ENCODE data around the gene WDR6.
"Not testable (repeated sequence)": the region's sequence is repeated elsewhere in the genome, so short reads cannot be mapped to it uniquely, and the experiment has no call there.

Gene WDR6

DNA sequence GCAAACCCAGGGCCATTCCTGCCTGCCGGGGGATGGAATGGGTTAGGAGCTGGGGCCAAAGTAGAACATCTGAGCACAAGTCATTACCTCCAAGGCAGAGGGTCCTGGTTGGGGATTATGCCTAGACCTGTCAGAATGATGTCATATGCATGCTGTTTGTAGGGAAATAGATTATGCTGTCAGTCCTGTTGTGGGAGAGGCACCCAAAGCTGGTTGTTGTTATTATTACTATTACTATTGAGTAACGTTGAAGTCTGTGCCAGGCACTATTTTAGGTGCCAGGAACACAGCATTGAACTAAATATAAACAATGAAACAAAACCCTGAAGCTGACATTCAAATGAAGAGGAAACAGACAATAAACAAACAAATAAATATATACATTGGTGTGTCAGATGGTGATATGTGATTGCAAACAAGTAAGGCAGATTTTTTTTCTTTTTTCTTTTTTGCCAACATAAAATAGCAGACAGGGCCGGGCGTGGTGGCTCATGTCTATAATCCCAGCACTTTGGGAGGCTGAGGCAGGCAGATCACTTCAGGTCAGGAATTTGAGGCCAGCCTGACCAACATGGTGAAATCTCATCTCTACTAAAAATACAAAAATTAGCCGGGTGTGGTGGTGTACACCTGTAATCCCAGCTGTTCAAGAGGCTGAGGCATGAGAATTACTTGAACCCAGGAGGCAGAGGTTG lies 15.2 kb upstream of the WDR6 start:
- DNase-seq (ENCODE audit: low read depth in 2 of 2): no peak

DNA sequence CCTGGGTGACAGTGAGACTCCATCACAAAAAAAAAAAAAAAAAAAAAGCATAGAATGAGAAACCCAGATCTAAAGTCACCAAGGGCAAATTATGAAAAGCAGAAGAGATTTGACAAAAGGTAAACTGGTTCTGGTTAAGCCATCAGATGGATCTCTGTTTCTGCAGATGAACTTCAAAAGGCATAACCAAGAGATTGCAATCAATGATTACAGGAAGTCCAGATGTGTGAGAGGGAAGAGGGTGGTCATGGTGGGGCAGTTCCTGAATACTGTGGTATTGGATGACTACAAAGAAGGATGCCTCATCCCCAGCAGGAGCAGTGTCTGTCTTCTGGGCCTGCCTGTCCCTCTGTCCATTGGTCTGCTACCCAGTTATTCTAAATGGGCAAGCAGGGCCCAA lies 13.4 kb upstream of the WDR6 start:
- DNase-seq (ENCODE audit: low read depth in 2 of 2): no peak

DNA sequence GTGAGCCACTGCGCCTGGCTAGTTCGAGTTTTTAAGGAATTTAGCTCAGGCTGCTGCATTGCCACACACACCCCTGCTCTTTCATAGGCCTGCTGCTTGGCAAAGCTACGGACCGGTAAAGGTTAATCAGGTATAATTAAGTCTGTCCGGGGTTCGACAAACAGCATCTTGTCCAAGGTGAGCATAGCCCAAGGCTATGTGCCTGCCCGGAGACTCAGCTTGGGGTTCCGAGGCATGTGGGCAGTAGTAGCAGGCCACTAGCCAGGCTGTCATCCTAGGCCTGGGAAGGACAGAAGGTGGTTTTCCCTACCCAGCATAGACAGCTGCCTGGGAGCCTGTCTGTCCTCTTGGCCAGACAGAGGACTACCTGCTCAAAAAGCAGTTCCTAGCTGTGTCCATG lies 10.6 kb upstream of the WDR6 start:
- no peak for DNase-seq (ENCODE audit: low read depth in 2 of 2)

DNA sequence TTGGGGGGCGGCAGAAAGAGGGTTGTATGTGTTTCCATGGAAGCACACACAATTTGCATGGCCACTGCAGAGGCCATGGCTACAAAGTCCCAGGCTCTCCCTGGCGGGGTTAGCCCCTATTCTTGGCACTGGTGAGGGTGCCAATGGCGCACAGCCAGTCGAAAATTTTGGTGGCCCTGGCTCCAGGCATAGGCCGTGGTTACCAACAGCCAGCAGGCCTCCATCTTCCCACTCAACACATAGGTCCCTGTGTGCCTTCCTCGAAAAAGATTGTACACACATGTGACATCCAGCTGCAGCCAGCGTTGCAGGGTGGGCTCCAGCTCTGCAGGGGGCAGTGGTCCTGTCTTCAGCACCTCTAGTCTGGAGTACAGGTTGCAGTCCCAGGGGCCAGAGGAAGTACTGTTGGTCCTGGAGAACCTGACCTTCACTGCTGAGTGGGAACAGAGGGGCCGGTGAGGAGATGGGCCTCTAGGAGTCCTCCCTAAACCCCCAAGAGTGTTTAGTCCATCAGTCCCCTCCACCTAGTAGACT lies 10.0 kb upstream of the WDR6 start:
- DNase-seq (ENCODE audit: low read depth in 2 of 2): no peak

DNA sequence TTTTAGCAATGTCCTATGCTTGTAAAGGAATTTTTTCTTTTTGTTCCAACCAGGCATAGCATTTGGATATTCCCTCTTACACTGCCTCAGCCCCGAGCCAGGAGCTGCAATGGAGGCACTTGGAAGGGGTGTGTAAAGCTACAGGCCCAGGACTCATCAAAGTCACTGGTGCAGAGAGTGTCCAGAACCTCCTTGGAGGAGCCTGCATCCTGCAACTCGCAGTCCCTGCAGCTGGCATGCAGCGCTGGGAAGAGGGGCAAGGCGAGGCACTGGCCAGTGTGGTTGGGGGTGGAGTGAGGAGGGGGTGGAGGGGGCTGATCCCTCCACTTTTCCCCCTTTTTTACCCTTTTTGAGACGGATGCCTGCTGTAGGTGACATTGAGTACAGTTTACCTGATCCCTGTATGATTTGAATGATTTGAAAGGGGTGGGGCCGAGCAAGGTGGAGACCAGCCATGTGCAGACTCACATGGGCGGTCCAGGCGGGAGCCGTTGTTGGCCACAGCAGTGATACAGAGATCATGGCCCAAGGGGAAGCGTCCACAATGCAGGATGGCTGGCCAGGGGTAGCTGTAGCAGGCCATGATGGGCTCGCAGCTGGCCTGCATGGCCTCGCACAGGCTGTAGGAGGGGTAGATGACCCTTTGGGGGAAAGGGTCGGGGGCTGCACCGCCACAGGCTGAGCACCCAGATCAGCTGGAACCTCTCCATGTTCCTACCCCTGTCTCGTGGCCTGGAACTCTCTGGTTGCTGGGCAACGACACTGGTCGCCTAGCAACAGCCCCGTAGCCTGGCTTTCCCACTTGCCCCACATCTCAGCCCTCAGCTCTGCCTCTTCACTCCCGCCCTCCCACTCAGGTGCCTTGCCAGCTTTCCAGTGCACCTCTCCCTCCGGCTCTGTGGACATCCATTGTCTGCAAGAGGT lies 9.2 kb upstream of the WDR6 start:
- no peak for DNase-seq (ENCODE audit: low read depth in 2 of 2)

DNA sequence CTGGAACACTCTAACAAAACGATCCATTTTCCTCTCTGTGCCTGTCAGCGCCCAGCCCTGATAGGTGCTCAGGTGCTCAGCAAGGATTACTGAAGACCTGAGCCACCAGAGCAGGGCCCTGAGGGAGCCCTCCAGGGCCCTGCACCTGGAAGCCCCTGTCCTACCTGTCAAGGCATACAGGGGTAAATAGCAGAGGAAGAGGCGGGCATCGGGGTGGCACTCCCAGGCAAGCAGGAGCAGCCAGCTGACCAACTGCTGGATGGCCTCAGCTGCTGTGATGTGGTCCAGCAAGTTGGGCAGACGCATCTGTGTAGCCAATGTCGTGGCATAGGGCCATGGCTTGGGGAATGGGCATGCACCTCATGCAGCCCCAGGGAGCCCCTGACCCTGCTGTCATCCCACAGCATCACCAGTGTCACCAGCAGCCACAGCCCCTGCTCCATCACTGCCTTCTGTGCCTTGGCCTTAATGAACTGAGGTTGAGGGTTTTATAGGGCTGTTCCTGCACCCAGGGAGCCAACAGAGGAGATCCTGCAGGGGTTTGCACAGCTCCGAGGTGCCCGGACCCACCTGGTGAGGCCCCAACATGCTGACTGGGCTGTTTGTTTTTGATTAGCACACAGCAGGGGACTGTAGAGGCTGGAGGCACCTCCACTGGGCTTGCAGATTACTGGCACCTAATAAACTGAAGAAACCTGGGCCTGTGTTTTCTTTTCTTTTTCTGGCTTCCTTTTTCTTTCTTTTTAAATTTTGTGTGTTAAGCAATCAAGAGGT lies 7.9 kb upstream of the WDR6 start:
- DNase-seq (ENCODE audit: low read depth in 2 of 2): no peak

DNA sequence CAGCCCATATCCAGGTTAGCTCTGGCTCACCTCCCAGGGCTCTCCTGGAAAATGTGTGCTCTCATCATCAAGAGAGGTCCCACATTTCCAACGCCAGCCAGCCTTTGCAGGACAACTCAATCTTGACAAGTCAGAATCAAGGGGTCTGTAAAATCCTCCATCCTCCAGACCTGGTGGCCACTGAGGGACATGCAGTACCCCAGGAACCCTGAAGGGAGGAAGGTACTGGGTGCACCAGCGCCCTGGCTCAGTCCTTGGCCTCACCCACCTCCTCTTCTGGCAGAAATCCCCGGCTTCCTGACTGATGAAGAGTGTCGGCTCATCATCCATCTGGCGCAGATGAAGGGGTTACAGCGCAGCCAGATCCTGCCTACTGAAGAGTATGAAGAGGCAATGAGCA lies 6.0 kb upstream of the WDR6 start:
- no peak for DNase-seq (ENCODE audit: low read depth in 2 of 2)

DNA sequence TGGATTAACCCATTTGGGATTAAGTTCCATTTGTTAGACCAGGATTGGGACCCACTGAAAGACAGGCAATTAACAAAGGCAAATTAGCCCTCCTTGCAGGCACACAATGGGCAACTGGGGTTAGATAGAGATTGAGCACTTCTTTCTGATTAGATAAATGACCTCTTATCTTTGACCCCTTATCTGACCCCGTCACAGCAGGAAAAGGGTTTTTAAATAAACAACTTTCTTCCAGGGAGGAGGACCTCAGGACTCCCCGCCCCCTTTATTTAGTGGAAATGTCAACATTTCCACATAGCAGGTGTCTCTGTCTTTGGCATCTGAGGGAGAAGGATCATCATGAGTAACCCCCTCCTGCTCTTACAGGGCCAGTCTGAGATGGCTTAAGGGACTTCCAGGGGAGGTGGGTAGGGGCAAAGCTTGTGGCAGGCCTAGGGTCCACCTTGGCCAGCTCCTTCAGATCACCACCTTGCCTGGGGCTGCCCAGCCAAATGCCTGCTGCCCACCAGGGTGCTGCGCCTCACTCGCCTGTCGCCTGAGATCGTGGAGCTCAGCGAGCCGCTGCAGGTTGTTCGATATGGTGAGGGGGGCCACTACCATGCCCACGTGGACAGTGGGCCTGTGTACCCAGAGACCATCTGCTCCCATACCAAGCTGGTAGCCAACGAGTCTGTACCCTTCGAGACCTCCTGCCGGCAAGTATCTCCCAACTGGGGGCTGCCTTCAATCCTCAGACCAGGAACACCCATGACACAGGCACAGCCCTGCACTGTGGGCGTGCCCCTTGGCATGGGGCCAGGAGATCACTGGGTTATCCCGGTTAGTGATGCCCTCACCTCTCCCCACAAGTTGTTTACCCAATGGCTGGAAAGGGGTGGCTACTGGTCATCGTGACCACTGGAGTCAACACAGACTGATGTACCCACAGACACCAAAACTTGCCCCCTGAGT lies 2.6 kb upstream of the WDR6 start:
- DNase-seq (ENCODE audit: low read depth in 2 of 2): no peak

DNA sequence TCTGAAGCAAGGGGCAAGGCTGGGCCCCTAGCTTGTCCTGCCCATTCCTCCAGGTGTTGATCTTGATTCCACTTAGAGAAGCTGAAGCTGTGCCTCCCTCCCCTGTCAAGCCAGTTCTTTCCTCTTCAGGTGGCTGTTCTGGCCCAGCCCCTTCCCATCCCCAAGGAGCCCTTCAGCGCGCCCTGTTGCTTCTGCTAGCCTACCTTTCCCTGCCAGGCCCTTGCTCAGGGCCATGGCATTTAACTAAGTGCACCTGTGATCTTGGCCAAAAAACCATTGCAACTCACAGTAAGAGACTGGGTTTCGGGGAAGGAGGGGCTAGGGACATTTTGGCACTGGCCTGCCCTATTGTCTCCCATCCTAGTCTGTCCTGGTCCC lies 1.9 kb upstream of the WDR6 start:
- DNase-seq (ENCODE audit: low read depth in 2 of 2): no peak

DNA sequence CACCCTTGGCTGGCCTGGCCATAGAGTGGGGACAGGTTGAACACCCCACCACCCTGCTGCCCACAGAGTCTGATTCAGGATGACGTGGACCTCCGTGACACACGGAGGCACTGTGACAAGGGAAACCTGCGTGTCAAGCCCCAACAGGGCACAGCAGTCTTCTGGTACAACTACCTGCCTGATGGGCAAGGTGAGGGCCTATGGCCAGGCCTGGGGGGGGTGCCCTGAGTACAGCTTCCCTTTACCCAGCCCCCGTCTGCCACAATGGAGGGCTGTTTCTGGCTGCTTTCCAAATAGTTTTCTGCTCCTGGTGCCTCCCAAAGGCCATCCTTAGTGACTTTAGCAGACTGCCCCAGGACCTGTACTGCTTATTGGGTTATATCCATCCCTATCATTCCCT lies 1.2 kb upstream of the WDR6 start:
- no peak for DNase-seq (ENCODE audit: low read depth in 2 of 2)

DNA sequence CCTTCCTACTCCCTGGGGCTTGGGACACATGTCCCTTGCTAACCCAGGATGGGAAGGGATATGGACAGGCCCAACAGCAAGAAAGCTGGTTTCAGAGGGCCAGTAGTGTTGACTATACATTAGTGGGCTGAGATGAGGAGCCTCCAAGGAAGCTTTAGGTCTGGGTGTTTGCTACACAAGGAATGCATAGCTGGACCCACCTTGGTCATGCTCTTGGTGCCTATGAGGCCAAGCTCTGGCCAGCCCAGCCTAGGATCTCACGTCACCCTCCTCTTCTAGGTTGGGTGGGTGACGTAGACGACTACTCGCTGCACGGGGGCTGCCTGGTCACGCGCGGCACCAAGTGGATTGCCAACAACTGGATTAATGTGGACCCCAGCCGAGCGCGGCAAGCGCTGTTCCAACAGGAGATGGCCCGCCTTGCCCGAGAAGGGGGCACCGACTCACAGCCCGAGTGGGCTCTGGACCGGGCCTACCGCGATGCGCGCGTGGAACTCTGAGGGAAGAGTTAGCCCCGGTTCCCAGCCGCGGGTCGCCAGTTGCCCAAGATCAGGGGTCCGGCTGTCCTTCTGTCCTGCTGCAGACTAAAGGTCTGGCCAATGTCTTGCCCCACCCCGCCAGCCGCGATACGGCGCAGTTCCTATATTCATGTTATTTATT lies 653 bp upstream of the WDR6 start:
- DNase-seq (ENCODE audit: low read depth in 2 of 2): no peak

DNA sequence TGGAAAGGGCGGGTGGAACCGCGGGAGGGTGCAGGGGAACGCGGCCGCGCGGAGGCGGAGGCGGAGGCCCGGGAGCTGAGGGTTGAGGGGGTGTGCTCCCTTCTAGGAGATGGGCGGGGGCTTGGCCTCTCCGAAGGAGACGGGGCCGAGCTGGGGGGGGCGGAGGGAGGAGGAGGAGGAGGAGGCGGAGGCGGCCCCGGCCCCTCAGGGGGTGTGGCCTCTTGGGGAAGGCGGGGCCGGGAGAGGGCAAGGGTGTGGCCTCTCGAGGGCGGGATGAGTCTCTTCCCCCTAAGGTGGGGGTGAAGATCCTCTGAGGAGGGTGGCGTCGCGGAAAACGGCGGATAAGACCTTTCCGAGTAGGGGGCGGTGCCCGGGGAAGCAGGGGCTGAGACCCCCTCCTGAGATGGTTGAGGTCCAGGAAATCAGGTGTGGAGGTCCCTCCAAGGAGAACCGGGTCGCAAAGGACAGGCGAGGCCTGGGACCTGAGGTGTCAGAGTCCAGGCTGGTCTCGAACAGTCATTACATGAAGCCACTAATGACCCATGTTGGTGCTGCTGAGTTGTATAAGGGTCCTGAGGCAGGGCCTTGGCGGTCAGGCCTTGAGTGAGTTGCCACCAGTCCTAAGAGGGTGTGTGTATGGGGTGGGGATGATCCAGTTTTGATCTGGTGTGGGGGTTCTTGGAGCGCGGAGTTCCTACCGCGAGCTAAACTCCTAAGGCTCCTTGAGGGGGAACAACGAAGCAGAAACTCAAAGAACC lies 759 bp downstream of the WDR6 start:
- peak; percentile 86 to 88 for DNase-seq (ENCODE audit: low read depth in 2 of 2)

DNA sequence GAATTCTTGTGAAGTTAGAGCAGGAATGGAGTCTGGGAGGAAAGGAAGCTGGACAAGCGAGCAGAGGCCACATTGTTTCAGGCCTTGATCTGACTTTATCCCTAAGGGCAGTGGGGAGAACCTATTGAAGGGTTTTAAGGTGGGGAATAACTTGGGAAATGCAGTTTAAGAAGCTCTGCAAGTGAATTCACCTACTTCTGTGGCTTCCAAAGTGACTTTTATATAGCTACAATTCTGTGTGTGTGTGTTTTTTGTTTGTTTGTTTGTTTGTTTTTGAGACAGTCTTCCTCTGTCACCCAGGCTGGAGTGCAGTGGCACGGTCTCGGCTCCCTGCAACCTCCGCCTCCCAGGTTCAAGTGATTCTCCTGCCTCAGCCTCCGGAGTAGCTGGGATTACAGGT lies 1.4 kb downstream of the WDR6 start:
- not testable (repeated sequence) for DNase-seq (ENCODE audit: low read depth in 2 of 2)

DNA sequence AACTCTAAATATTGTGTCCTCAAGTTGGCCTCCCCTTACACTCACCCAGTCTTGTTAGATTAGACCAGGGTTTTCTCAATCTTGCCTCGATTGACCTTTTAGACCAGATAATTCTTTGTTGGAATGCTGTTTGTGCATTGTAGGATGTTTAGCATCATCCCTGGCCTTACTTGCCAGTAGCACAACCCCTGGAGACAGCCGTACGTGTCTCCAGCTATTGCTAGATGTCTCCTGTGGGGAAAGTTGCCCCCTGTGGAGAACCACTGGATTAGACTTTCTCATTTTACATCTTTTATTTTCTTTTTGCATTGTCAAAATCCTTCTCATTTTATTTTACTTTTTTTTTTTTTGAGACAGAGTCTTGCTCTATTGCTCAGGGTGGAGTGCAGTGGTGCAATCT lies 2.2 kb downstream of the WDR6 start:
- DNase-seq (ENCODE audit: low read depth in 2 of 2): no peak

DNA sequence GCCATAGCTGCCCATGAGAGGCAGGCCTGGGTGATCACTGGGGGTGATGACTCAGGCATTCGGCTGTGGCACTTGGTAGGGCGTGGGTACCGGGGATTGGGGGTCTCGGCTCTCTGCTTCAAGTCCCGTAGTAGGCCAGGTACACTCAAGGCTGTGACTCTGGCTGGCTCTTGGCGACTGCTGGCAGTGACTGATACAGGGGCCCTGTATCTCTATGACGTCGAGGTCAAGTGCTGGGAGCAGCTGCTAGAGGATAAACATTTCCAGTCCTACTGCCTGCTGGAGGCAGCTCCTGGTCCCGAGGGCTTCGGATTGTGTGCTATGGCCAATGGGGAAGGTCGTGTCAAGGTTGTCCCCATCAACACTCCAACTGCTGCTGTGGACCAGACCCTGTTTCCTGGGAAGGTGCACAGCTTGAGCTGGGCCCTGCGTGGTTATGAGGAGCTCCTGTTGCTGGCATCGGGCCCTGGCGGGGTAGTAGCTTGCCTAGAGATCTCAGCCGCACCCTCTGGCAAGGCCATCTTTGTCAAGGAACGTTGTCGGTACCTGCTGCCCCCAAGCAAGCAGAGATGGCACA lies 5.3 kb downstream of the WDR6 start:
- DNase-seq (ENCODE audit: low read depth in 2 of 2): no peak

DNA sequence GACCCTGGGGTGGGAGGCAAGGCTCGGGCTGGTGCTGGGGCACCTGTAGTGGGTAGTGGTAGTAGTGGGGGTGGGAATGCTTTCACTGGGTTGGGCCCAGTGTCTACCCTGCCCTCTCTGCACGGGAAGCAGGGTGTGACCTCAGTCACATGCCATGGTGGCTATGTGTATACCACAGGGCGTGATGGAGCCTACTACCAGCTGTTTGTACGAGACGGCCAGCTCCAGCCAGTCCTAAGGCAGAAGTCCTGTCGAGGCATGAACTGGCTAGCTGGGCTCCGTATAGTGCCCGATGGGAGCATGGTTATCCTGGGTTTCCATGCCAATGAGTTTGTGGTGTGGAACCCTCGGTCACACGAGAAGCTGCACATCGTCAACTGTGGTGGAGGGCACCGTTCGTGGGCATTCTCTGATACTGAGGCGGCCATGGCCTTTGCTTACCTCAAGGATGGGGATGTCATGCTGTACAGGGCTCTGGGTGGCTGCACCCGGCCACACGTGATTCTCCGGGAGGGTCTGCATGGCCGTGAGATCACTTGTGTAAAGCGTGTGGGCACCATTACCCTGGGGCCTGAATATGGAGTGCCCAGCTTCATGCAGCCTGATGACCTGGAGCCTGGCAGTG lies 6.0 kb downstream of the WDR6 start:
- no peak for DNase-seq (ENCODE audit: low read depth in 2 of 2)

DNA sequence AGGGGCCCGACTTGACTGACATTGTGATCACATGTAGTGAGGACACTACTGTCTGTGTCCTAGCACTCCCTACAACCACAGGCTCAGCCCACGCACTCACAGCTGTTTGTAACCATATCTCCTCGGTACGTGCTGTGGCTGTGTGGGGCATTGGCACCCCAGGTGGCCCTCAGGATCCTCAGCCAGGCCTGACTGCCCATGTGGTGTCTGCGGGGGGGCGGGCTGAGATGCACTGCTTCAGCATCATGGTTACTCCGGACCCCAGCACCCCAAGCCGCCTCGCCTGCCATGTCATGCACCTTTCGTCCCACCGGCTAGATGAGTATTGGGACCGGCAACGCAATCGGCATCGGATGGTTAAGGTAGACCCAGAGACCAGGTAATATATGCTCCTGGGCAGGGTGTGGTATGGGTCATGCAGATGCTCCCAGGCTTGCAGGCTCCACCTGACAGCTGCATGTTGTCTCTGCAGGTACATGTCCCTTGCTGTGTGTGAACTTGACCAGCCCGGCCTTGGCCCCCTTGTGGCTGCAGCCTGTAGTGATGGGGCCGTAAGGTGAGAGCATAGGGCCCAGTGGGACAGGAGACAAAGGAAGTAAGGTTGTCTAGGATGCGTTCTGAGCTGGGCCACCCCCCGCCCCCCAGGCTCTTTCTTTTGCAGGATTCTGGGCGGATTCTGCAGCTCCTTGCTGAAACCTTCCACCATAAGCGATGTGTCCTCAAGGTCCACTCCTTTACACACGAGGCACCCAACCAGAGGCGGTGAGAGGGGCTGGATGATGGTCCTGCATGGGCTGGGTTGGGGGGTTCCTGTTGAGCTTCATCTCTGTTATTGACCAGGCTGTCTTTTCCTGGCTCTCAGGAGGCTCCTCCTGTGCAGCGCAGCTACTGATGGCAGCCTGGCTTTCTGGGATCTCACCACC lies 6.8 kb downstream of the WDR6 start:
- DNase-seq (ENCODE audit: low read depth in 2 of 2): peak in 1 of 2 donors; percentile 25

DNA sequence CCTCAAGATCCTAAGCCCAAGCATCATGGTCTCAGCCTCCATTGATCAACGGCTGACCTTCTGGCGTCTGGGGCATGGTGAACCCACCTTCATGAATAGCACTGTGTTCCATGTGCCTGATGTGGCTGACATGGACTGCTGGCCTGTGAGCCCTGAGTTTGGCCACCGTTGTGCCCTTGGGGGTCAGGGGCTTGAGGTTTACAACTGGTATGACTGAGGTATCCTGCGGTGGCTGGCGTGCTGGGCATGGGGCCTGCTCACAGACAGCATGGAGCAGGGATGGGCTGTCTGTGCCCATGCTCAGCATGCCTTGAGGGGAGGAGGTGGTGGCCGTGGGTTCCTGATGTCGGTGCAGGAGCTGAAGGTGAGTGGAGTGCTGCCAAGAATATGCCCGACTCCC lies 7.9 kb downstream of the WDR6 start:
- no peak for DNase-seq (ENCODE audit: low read depth in 2 of 2)

All from stimulated activated CD8-positive, alpha-beta memory T cell treated with anti-CD3 and anti-CD28 coated beads, Interleukin-7, amount 100 ng/mL, for 4 hours (primary cell).